Jurkat, Clone E6-1 (cell line): Measurements from ENCODE around the gene DTX2.
"Not testable (repeated sequence)": the region's sequence is repeated elsewhere in the genome, so short reads cannot be mapped to it uniquely, and the experiment has no call there.

Source experiments
- DNase-seq: peaks from one replicate; pipeline ENCODE4 v3.0.0-alpha.2; 2011; ENCODE audit warnings: low read depth, low spot score
- H3K4me3 ChIP-seq: 2 replicates; pipeline ENCODE4 v1.5.1; 2011; ENCODE audit warnings: mild to moderate bottlenecking, low read length, control low read depth, moderate library complexity

Gene DTX2

GRCh38 chr7:76507723-76508406, 46.4 kb downstream of the DTX2 start:
- no peak overlapping the region for H3K4me3 ChIP-seq
- no peak for DNase-seq

GRCh38 chr7:76509931-76510877, 48.7 kb downstream of the DTX2 start, which contains the start of gene UPK3B:
TSS of gene UPK3B (plus strand) at chr7:76510552. CDS start at chr7:76510653, 101 bp downstream.
- DNase-seq, result no peak
- no peak within 1 kb of the TSS for H3K4me3 ChIP-seq

- not testable (repeated sequence) for DNase-seq, H3K4me3 ChIP-seq
Measured at GRCh38 chr7:76511200-76511910, 49.8 kb downstream of the DTX2 start.

DNA sequence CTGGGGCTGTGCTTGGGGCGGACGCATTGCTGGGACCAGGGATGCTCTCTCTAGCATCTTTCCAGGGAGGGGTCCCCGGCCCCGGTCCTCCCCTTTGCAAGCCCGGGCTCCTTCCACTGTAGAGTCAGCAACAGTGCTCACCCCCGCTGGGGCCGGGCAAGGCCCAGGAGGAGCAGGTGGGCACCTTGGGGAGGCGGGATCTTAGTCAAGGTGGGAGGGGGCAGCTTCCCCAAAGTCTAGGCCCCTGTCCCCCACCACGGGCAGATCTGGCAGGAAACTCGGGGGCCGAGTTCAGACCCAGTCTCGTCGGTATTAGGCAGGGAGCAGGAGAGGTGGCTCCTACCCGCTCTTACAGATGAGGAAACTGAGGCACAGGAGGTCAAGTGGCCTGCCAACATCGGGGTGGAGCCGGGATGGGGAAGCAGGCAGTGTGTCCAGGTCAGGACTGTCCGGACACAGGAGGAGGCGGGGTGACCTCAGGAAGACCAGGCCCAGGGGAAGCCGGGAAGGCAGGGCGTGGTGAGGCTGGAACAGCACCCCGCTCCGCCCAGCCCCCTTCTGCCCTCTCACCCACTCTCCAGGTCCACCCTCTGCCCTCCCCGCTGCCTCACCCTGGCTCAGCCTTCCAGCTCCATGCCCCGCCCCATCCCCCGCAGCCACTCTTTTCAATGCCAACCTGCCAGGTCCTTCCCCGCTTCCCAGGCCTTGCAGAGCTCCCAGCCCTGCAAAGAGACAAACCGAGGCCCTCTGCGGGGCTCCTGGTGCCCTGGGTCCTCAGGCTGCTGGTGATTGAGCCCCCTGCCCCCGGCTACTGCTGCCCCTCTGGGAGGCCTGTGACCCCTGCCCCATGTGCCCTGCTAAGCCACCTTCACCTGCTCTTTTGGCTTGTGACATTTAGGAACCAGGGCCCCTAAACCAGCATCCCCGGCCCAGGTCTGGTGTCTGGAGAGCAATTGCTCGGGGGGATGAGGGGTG, 50.7 kb downstream of the DTX2 start:
- DNase-seq, H3K4me3 ChIP-seq: not testable (repeated sequence)

DNA sequence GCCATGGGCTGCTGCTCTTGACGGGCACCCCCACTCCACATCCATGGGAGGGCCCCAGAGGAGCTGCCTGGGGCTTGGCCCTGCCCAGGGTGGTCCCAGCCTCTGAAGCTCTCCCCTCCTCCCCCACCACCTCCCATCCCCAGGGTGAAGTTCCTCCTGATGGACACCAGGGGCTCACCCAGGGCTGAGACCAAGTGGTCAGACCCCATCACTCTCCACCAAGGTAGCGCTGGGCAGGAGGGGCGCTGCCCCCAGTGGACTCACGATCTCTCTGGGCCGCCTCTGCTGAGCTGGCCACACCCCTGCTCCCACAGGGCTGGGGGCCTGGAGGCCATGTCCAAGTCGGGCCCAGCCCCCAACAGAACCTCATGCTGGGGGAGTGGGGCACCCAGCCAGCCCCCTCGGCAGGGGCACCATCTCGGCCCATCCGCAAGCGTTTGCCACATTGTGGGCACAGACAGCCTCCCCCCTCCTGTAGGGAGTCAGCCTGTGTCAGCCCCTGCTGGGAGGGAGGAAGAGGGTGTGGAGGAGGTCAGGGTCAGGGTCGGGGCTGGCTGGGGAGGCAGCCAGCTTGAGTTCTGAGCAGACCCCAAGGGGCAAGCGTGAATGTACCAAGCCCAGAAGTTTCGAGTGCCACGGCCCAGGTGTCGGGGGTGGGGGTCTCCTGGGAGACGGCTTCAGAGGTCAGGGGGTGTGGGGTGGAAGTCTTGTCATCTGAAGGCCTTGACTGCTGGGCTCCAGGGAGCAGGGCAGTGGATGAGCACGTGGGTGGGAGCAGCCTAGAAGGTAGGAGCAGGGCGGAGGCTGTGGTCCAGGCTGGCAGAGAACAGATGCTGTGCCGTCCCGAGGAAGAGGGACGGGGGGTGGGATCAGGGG, 51.7 kb downstream of the DTX2 start:
- no peak for DNase-seq
- H3K4me3 ChIP-seq, result no peak overlapping the region

DNA sequence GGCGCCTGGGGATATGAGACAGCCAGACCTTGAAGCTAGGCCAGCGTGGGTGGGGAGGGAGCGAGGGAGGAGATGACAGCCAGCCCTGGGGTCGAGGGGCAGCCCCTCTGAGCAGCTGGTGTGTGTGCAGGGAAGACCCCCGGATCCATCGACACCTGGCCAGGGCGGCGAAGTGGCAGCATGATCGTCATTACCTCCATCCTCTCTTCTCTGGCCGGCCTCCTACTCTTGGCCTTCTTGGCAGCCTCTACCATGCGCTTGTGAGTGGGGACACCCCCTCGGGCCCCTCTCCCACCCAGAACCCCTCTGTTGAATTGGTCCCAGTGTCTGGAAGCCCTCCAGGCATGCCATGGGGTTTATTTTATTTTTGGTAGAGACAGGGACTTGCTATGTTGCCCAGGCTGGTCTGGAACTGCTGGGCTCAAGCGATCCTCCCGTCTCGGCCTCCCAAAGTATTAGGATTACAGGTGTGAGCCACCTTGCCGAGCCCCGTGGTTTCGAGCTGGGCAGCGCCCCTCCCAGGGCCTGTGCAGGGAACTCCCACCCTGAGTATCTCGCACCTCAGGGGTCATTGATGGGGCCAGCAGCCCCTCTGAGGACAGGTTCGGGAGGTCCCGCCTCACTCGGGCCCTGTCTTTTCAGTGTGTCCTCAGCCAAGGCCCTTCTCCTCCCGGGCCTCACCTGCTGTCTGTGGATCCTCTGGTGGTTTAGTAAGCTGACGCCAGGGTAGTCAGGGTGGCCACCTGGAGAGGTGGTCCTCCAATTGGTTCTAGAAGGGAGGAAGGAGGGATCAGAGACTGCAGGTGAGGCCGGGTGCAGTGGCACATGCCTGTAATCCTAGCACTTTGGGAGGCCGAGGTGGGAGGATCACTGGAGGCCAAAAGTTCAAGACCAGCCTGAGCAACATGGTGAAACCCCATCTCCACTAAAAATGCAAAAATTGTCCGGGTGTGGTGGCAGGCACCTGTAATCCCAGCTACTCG, 52.6 kb downstream of the DTX2 start:
- H3K4me3 ChIP-seq, result no peak overlapping the region
- no peak for DNase-seq

- no peak overlapping the region for H3K4me3 ChIP-seq
- DNase-seq, result no peak
Measured at GRCh38 chr7:76514926-76515771, 53.6 kb downstream of the DTX2 start.

DNA sequence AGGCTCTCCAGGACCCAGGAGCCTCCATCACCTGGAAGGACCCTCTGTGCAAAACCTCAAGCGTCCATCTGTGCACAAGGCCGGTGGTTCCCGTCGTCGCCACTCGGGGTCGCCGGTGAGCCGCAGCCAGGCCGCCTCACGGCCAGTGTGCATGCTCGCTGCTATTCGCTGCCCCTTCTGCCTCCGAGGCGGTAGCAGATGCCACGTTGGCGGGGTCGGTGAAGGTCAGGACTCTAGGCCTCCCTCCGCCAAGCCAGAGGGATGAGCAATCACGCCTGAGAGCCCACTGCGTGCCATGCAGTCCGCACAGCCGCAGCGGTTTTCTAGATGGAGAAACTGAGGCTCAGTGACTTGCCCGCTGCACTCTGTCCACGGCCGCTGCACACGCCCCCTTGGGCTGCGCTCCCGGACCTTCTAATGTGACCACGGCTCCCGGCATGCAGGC, 54.5 kb downstream of the DTX2 start:
- H3K4me3 ChIP-seq, result no peak overlapping the region
- DNase-seq, result no peak

DNA sequence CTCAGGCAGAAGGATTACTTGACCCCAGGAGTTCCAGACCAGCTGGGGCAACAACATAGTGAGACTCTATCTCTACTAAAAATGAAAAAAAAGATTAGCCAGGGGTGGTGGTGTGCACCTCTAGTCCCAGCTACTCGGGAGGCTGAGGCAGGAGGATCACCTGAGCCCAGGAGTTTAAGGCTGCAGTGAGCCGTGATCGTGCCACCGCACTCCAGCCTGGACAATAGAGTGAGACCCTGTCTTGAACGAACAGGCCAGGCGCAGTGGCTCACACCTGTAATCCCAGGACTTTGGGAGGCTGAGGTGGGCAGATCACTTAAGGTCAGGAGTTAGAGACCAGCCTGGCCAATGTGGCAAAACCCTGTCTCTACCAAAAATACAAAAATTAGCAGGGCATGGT, 55.4 kb downstream of the DTX2 start:
- not testable (repeated sequence) for DNase-seq

GRCh38 chr7:76526183-76526582, 64.7 kb downstream of the DTX2 start:
- not testable (repeated sequence) for DNase-seq, H3K4me3 ChIP-seq

More for the DNA sequence above, 55.4 kb downstream of the DTX2 start:
- H3K4me3 ChIP-seq, result not testable (repeated sequence)

GRCh38 chr7:76531643-76532042, 70.1 kb downstream of the DTX2 start:
- DNase-seq, H3K4me3 ChIP-seq: not testable (repeated sequence)

- not testable (repeated sequence) for H3K4me3 ChIP-seq, DNase-seq
Measured at GRCh38 chr7:76543197-76543596, 81.7 kb downstream of the DTX2 start, which contains the start of gene SPDYE16. TSS of gene SPDYE16 (minus strand) at chr7:76543297. CDS start at chr7:76541459, 1,838 bp downstream.

- H3K4me3 ChIP-seq, result peak overlapping the region; percentile 68
- peak; percentile 93 for DNase-seq
Measured at GRCh38 chr7:76549025-76549854, 87.7 kb downstream of the DTX2 start.

DNA sequence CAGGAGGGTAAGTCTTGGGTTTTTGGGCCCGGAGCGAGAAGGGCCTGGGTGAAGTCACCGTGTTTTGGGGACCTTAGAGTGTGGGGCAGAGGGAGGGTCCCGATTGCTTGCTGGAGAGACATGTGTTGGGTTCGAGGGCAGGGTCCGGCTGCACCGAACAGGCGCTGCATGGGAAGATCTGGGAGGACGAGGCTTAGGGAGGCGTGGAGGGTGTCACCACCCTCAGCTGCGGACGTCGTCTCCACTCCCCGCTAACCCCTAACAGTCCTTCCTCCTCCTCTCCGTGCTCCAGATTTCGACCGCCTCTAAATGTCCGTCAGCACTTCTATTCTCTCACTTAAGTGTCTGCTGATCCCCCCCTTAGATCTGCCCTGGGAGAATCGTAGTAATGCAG, 88.3 kb downstream of the DTX2 start:
- DNase-seq, result not testable (repeated sequence)
- peak overlapping the region; percentile 68 for H3K4me3 ChIP-seq
